ENCODE data around the gene SLCO3A1. TPM values are rescaled to one million over a fixed set of nuclear protein-coding genes. Genes with fewer than 3 reads are reported as not detected.

The SLCO3A1 gene
- total RNA-seq, 1 experiment from 2014 or later = 10.1 TPM

- ChIA-PET POLR2A (no interaction called here), CTCF (no interaction called here)
- intact Hi-C loops (cut with micrococcal nuclease) = no loop called here
- Mint-ChIP-seq H3K9me3 (ENCODE audit: unreplicated experiment) (no peaks in the 10 kb centered on the region), H3K4me3 (ENCODE audit: unreplicated experiment) (no peak overlapping the region), H3K27me3 (ENCODE audit: insufficient read depth, unreplicated experiment) (peaks cover 45% of the 10 kb centered on the region), H3K4me1 (ENCODE audit: insufficient read depth, unreplicated experiment) (no peaks in the 10 kb centered on the region), H3K36me3 (ENCODE audit: insufficient read depth, unreplicated experiment) (no peaks in the 10 kb centered on the region), H3K27ac (ENCODE audit: low read depth, unreplicated experiment) (no peak overlapping the region)
- no TSS peak for BruUV-seq (replicated peaks)
- DNase-seq (ENCODE audit: unreplicated experiment) = no peak
- no peak for TF ChIP-seq CTCF (IDR thresholded peaks at IDR 0.05; ENCODE audit: unreplicated experiment)
Measured at GRCh38 chr15:91839867-91840266, 13.6 kb upstream of the SLCO3A1 start.

GRCh38 chr15:91841861-91842260 lies 11.6 kb upstream of the SLCO3A1 start:
- Mint-ChIP-seq H3K4me1 (ENCODE audit: insufficient read depth, unreplicated experiment) (no peaks in the 10 kb centered on the region), H3K4me3 (ENCODE audit: unreplicated experiment) (no peak overlapping the region), H3K36me3 (ENCODE audit: insufficient read depth, unreplicated experiment) (no peaks in the 10 kb centered on the region), H3K27me3 (ENCODE audit: insufficient read depth, unreplicated experiment) (peaks cover 53% of the 10 kb centered on the region), H3K9me3 (ENCODE audit: unreplicated experiment) (no peaks in the 10 kb centered on the region), H3K27ac (ENCODE audit: low read depth, unreplicated experiment) (no peak overlapping the region)
- POLR2A ChIA-PET = interaction anchor here (0.6 kb wide), 1 partner anchor 401 kb away, joined by 3 read pairs; no protein-coding TSS in a partner anchor
- intact Hi-C loops (cut with micrococcal nuclease) = no loop called here
- no peak for DNase-seq (ENCODE audit: unreplicated experiment)
- no TSS peak for BruUV-seq (replicated peaks)
- no peak for TF ChIP-seq CTCF (IDR thresholded peaks at IDR 0.05; ENCODE audit: unreplicated experiment)
- CTCF ChIA-PET = no interaction called here

- Mint-ChIP-seq H3K27me3 (ENCODE audit: insufficient read depth, unreplicated experiment) (peaks cover 46% of the 10 kb centered on the region), H3K4me1 (ENCODE audit: insufficient read depth, unreplicated experiment) (peaks cover under 1% of the 10 kb centered on the region), H3K4me3 (ENCODE audit: unreplicated experiment) (no peak overlapping the region), H3K9me3 (ENCODE audit: unreplicated experiment) (no peaks in the 10 kb centered on the region), H3K27ac (ENCODE audit: low read depth, unreplicated experiment) (no peak overlapping the region), H3K36me3 (ENCODE audit: insufficient read depth, unreplicated experiment) (no peaks in the 10 kb centered on the region)
- intact Hi-C loops (cut with micrococcal nuclease) = no loop called here
- CTCF ChIA-PET = interaction anchor here (0.7 to 2.0 kb wide), 6 partner anchors 8 to 542 kb away, joined by 3 to 7 read pairs (median 4); no protein-coding TSS in a partner anchor
- POLR2A ChIA-PET = interaction anchor here (0.6 to 0.9 kb wide), 2 partner anchors 10 kb away, joined by 3 read pairs; no protein-coding TSS in a partner anchor
- no peak for DNase-seq (ENCODE audit: unreplicated experiment)
- no peak for TF ChIP-seq CTCF (IDR thresholded peaks at IDR 0.05; ENCODE audit: unreplicated experiment)
- BruUV-seq (replicated peaks) = no TSS peak
Measured at GRCh38 chr15:91844341-91844740, 9.2 kb upstream of the SLCO3A1 start.

- POLR2A ChIA-PET = interaction anchor here (0.6 to 0.9 kb wide), 2 partner anchors 9 to 10 kb away, joined by 3 read pairs; no protein-coding TSS in a partner anchor
- no TSS peak for BruUV-seq (replicated peaks)
- Mint-ChIP-seq H3K4me3 (ENCODE audit: unreplicated experiment) (no peak overlapping the region), H3K4me1 (ENCODE audit: insufficient read depth, unreplicated experiment) (peaks cover 5% of the 10 kb centered on the region), H3K9me3 (ENCODE audit: unreplicated experiment) (no peaks in the 10 kb centered on the region), H3K36me3 (ENCODE audit: insufficient read depth, unreplicated experiment) (no peaks in the 10 kb centered on the region), H3K27me3 (ENCODE audit: insufficient read depth, unreplicated experiment) (peaks cover 46% of the 10 kb centered on the region), H3K27ac (ENCODE audit: low read depth, unreplicated experiment) (no peak overlapping the region)
- intact Hi-C loops (cut with micrococcal nuclease) = no loop called here
- TF ChIP-seq CTCF (IDR thresholded peaks at IDR 0.05; ENCODE audit: unreplicated experiment) = no peak
- CTCF ChIA-PET = interaction anchor here (0.7 to 2.0 kb wide), 7 partner anchors 8 to 550 kb away, joined by 3 to 7 read pairs (median 4); no protein-coding TSS in a partner anchor
- DNase-seq (ENCODE audit: unreplicated experiment) = no peak
Measured at GRCh38 chr15:91844928-91845327, 8.6 kb upstream of the SLCO3A1 start.
